Measurements from ENCODE around the gene KCNJ16.

Gene KCNJ16

GRCh38 chr17:70134777-70135176 is 59.8 kb downstream of the KCNJ16 start:
- no peak for DNase-seq

- DNase-seq, result no peak
Measured at GRCh38 chr17:70136131-70136530, 61.1 kb downstream of the KCNJ16 start.

GRCh38 chr17:70137451-70138230 is 62.6 kb downstream of the KCNJ16 start:
- DNase-seq, result no peak

GRCh38 chr17:70138291-70138865 is 63.4 kb downstream of the KCNJ16 start:
- no peak for DNase-seq

GRCh38 chr17:70139449-70139993 is 64.5 kb downstream of the KCNJ16 start:
- no peak for DNase-seq

GRCh38 chr17:70144260-70144846 is 69.3 kb downstream of the KCNJ16 start:
- DNase-seq, result no peak

GRCh38 chr17:70153210-70153609 is 78.2 kb downstream of the KCNJ16 start:
- no peak for DNase-seq

GRCh38 chr17:70157151-70157550 is 82.1 kb downstream of the KCNJ16 start:
- no peak for DNase-seq

- DNase-seq, result no peak
Measured at GRCh38 chr17:70158180-70158579, 83.2 kb downstream of the KCNJ16 start.

- no peak for DNase-seq
Measured at GRCh38 chr17:70158591-70158990, 83.6 kb downstream of the KCNJ16 start.

- DNase-seq, result no peak
Measured at GRCh38 chr17:70159980-70160379, 85.0 kb downstream of the KCNJ16 start.

GRCh38 chr17:70161519-70161918 is 86.5 kb downstream of the KCNJ16 start:
- DNase-seq, result no peak

GRCh38 chr17:70165383-70165782 is 90.4 kb downstream of the KCNJ16 start:
- DNase-seq, result no peak

- DNase-seq, result no peak
Measured at GRCh38 chr17:70166615-70167014, 91.6 kb downstream of the KCNJ16 start.

- DNase-seq, result no peak
Measured at GRCh38 chr17:70168044-70168976, 93.3 kb downstream of the KCNJ16 start.

- peak; percentile 57 for DNase-seq
Measured at GRCh38 chr17:70168977-70169708, 94.1 kb downstream of the KCNJ16 start, which contains the start of gene KCNJ2. Gene KCNJ2, plus strand, starts transcription at chr17:70169532. Its CDS starts 5,508 bp downstream, at chr17:70175040.

- no peak for DNase-seq
Measured at GRCh38 chr17:70169709-70170597, 94.9 kb downstream of the KCNJ16 start.

GRCh38 chr17:70171159-70171558 is 96.1 kb downstream of the KCNJ16 start:
- DNase-seq, result no peak

GRCh38 chr17:70172449-70172848 is 97.4 kb downstream of the KCNJ16 start:
- no peak for DNase-seq

GRCh38 chr17:70172923-70173322 is 97.9 kb downstream of the KCNJ16 start:
- no peak for DNase-seq

- no peak for DNase-seq
Measured at GRCh38 chr17:70173681-70174080, 98.7 kb downstream of the KCNJ16 start.

Data from NCI-H2081 treated with DMSO at 0.1 percent for 48 hours (cell line).